Measurements from ENCODE around the gene CAMK2A. TPM values are rescaled to one million over a fixed set of nuclear protein-coding genes. Genes with fewer than 3 reads are reported as not detected.

The CAMK2A gene
- polyA plus RNA-seq (2012; rRNA removed) = 0.05 and 0.10 TPM in 2 replicates
- polyA plus RNA-seq (2012; cell fraction: cytosol; rRNA removed) = 0.01 and 0.03 TPM in 2 replicates
- polyA plus RNA-seq (2012; cell fraction: nucleus; rRNA removed) = 0.05 and 0.20 TPM in 2 replicates

DNA sequence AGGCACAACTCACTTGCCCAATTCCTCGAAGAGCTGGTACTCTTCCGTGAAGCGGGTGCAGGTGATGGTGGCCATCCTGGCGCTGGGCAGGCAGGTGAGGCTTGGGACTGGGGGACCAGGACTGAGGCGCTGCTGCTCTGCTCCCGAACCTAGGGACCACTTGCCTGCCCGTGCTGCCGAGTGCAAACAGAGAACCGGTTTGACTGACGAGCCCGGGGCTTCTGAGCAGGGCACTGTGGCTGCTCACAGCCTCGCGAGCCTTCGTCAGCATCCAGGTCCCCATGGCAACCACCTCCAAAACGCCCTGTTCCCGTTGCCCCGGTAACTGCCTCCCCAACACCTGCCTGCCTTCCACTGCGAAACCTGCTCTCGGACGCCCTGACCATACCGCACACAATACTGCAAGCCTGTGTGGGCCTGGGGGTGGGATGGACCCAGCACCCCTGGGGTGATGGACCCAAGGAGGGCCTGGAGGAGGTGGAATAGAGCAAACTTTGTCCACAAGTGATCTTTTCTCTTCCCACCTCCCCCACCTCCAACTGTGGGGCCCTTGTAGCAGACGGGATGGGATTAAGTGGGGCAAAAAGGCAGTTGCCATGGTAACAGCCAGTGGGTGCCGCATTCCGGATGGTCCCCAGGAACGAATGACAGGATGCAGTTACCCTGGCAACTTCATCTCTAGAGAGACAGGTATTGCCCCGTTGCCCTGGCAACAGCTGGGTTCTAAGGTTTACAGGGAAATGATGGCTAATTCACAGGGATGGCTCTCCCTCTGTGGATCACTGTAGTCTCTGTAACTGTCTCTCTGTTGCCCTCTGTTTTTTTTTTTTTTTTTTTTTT is at the start of gene CAMK2A:
Gene CAMK2A (minus strand): TSS at position 223 of the 840 bp plus-strand sequence. CDS start 148 bp downstream, at position 75.
- no peaks in the 10 kb centered on the region for H3K9me3 ChIP-seq
- no peaks in the 10 kb centered on the region for H3K27me3 ChIP-seq (ENCODE audit: insufficient read depth)
- peaks cover 6 to 26% of the 10 kb centered on the region in 2 experiments; a peak in 2 of 4 replicates for H3K4me1 ChIP-seq (ENCODE audit: control insufficient read depth in 1 of 2, insufficient read depth in 2 of 2, low read depth in 1 of 2, low read length in 1 of 2)
- 86% methylated on average over 18 of the region's 26 CpGs for WGBS (ENCODE audit: low lambda C conversion rate)
- H2AFZ ChIP-seq (ENCODE audit: low read depth) = no peak within 1 kb of the TSS
- peak; percentile 56 for DNase-seq
- H3K27ac ChIP-seq (ENCODE audit: low read depth in 2 of 2, low read length in 1 of 2) = no peak within 1 kb of the TSS
- H3K9ac ChIP-seq = no peak within 1 kb of the TSS
- ChIA-PET CTCF (interaction anchor here (0.9 to 1.6 kb wide), 2 partner anchors 14 to 17 kb away, joined by 3 to 5 read pairs; partner anchors contain the start of gene ARSI), POLR2A (interaction anchor here (0.6 kb wide), 1 partner anchor 10 kb away, joined by 3 read pairs; no protein-coding TSS in a partner anchor)
- H3K79me2 ChIP-seq (ENCODE audit: insufficient read depth) = no peaks in the 10 kb centered on the region
- H4K20me1 ChIP-seq (ENCODE audit: insufficient read depth) = no peaks in the 10 kb centered on the region
- TF ChIP-seq FOSL2 (IDR thresholded peaks at IDR 0.05; ENCODE audit: borderline replicate concordance, low read depth) (no peak), MXI1 (IDR thresholded peaks at IDR 0.05; ENCODE audit: low read depth, low read length) (no peak), SMC3 (IDR thresholded peaks at IDR 0.05; ENCODE audit: low read depth, low read length) (no peak), NRF1 (IDR thresholded peaks at IDR 0.05; ENCODE audit: low read depth, low read length) (no peak), TAF1 (IDR thresholded peaks at IDR 0.05; ENCODE audit: borderline replicate concordance, low read depth, low read length) (no peak)
- TF ChIP-seq, protein P1, sequence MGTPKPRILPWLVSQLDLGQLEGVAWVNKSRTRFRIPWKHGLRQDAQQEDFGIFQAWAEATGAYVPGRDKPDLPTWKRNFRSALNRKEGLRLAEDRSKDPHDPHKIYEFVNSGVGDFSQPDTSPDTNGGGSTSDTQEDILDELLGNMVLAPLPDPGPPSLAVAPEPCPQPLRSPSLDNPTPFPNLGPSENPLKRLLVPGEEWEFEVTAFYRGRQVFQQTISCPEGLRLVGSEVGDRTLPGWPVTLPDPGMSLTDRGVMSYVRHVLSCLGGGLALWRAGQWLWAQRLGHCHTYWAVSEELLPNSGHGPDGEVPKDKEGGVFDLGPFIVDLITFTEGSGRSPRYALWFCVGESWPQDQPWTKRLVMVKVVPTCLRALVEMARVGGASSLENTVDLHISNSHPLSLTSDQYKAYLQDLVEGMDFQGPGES (IDR thresholded peaks at IDR 0.05; ENCODE audit: low read depth, low read length) = no peak
- TF ChIP-seq, protein P2, sequence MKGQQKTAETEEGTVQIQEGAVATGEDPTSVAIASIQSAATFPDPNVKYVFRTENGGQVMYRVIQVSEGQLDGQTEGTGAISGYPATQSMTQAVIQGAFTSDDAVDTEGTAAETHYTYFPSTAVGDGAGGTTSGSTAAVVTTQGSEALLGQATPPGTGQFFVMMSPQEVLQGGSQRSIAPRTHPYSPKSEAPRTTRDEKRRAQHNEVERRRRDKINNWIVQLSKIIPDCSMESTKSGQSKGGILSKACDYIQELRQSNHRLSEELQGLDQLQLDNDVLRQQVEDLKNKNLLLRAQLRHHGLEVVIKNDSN (IDR thresholded peaks at IDR 0.05; ENCODE audit: borderline replicate concordance, low read depth) = no peak
- no peaks in the 10 kb centered on the region for H3K9me2 ChIP-seq
- no peaks in the 10 kb centered on the region for H3F3A ChIP-seq (replicated peaks; ENCODE audit: insufficient read depth)
- H3K36me3 ChIP-seq (replicated peaks in 1 of 2; ENCODE audit: control insufficient read depth in 1 of 2, insufficient read depth in 2 of 2, low read length in 1 of 2) = no peaks in the 10 kb centered on the region
- no peak within 1 kb of the TSS for H3K4me2 ChIP-seq
- H3K4me3 ChIP-seq (ENCODE audit: low read depth in 2 of 2, low read length in 1 of 2) = no peak within 1 kb of the TSS

DNA sequence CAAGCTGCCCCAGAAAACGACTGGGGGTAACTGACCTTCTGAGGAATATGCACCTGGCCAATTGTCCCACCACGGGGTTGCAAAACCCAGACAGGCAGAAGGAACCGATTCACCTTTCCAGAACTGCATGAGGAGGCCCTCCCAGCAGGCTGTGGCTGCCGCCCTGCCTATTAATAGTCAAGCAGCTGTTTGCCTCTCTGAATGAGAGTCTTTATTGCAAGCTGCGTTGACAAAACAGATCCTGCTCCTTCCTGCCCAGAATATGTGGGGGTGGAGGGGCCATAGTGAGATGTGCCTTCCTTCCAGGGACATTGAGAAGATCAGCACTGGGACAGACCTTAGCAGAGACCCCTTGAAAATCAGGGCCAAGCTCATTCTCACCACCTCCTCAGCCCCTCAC is 49.6 kb upstream of the CAMK2A start:
- ChIA-PET CTCF (interaction anchor here (0.7 to 3.3 kb wide), 3 partner anchors 9 to 97 kb away, joined by 3 to 24 read pairs (median 4); no protein-coding TSS in a partner anchor), POLR2A (no interaction called here)
- Histone ChIP-seq H3K27me3 (ENCODE audit: insufficient read depth) (no peaks in the 10 kb centered on the region), H3K4me2 (no peak overlapping the region), H3F3A (replicated peaks; ENCODE audit: insufficient read depth) (no peaks in the 10 kb centered on the region), H3K36me3 (replicated peaks in 1 of 2; ENCODE audit: control insufficient read depth in 1 of 2, insufficient read depth in 2 of 2, low read length in 1 of 2) (no peaks in the 10 kb centered on the region), H3K9me2 (no peaks in the 10 kb centered on the region), H3K79me2 (ENCODE audit: insufficient read depth) (no peaks in the 10 kb centered on the region), H3K27ac (ENCODE audit: low read depth in 2 of 2, low read length in 1 of 2) (no peak overlapping the region), H4K20me1 (ENCODE audit: insufficient read depth) (no peaks in the 10 kb centered on the region), H3K4me3 (ENCODE audit: low read depth in 2 of 2, low read length in 1 of 2) (no peak overlapping the region), H3K9ac (no peak overlapping the region), H3K9me3 (no peaks in the 10 kb centered on the region), H2AFZ (ENCODE audit: low read depth) (no peak overlapping the region), H3K4me1 (ENCODE audit: control insufficient read depth in 1 of 2, insufficient read depth in 2 of 2, low read depth in 1 of 2, low read length in 1 of 2) (no peaks in the 10 kb centered on the region)
- no peak for DNase-seq
- no peak for TF ChIP-seq USF2 (IDR thresholded peaks at IDR 0.05; ENCODE audit: borderline replicate concordance, low read depth, low read length)
- TF ChIP-seq RFX5 (IDR thresholded peaks at IDR 0.05; ENCODE audit: low read length) = no peak
- no peak for TF ChIP-seq TAF1 (IDR thresholded peaks at IDR 0.05; ENCODE audit: borderline replicate concordance, low read depth, low read length)
- TF ChIP-seq NRF1 (IDR thresholded peaks at IDR 0.05; ENCODE audit: low read depth, low read length) = no peak
- TF ChIP-seq JUND (IDR thresholded peaks at IDR 0.05) = no peak
- TF ChIP-seq SIN3A (IDR thresholded peaks at IDR 0.05; ENCODE audit: borderline replicate concordance, low read depth, low read length) = no peak
- no peak for TF ChIP-seq FOXM1 (IDR thresholded peaks at IDR 0.05; ENCODE audit: low read depth)
- TF ChIP-seq ELF1 (IDR thresholded peaks at IDR 0.05) = no peak
- WGBS (ENCODE audit: low lambda C conversion rate) = 64% methylated on average over 5 of the region's 5 CpGs
